ENCODE data around the gene TRAPPC14.
"Not testable (repeated sequence)": the region's sequence is repeated elsewhere in the genome, so short reads cannot be mapped to it uniquely, and the experiment has no call there.

Gene TRAPPC14

DNA sequence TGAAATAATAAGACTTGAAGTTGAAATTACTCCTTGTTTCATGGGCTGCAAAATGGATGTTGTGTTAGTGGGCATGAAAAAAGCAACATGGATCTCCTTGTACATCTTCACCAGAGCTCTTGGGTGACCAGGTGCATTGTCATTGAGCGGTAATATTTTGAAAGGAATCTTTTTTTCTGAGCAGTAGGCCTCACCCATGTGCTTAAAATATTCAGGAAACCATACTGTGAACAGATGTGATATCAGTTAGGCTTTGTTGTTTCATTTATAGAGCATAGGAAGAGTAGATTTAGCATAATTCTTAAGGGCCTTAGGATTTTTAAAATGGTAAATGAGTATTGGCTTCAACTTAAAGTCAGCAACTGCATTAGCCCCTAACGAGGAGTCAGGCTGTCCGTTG, 34.4 kb upstream of the TRAPPC14 start:
- no peak overlapping the region for H3K27ac ChIP-seq
- POLR2A ChIA-PET (ENCODE audit: low non-redundant PET): no interaction called here
- no peak for DNase-seq (ENCODE audit: low spot score)
- TF ChIP-seq, protein P1, sequence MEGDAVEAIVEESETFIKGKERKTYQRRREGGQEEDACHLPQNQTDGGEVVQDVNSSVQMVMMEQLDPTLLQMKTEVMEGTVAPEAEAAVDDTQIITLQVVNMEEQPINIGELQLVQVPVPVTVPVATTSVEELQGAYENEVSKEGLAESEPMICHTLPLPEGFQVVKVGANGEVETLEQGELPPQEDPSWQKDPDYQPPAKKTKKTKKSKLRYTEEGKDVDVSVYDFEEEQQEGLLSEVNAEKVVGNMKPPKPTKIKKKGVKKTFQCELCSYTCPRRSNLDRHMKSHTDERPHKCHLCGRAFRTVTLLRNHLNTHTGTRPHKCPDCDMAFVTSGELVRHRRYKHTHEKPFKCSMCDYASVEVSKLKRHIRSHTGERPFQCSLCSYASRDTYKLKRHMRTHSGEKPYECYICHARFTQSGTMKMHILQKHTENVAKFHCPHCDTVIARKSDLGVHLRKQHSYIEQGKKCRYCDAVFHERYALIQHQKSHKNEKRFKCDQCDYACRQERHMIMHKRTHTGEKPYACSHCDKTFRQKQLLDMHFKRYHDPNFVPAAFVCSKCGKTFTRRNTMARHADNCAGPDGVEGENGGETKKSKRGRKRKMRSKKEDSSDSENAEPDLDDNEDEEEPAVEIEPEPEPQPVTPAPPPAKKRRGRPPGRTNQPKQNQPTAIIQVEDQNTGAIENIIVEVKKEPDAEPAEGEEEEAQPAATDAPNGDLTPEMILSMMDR (conservative IDR thresholded peaks at IDR 0.05; ENCODE audit: low read depth): no peak
- CTCF ChIA-PET: no interaction called here

DNA sequence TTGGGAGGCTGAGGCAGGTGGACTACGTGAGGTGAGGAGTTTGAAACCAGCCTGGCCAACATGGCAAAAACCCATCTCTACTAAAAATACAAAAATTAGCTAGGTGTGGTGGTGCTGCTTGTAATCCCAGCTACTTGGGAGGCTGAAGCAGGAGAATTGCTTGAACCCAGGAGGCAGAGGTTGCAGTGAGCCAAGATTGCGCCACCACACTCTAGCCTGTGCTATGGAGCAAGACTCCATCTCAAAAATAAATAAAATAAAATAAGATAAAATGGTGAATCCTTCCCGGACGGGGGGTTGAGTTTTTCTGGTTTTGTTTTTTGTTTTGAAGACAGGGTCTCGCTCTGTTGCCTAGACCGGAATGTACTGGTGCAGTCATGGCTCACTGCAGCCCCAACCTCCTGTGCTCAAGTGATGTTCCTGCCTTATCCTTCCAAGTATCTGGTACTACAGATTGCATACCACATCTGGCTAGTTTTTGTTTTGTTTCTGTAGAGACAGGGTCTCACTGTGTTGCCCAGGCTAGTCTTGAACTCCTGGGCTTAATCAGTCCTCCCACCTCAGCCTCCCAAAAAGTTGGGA, 33.8 kb upstream of the TRAPPC14 start:
- CTCF ChIA-PET; DNase-seq (ENCODE audit: low spot score); POLR2A ChIA-PET (ENCODE audit: low non-redundant PET); H3K27ac ChIP-seq: not testable (repeated sequence)

DNA sequence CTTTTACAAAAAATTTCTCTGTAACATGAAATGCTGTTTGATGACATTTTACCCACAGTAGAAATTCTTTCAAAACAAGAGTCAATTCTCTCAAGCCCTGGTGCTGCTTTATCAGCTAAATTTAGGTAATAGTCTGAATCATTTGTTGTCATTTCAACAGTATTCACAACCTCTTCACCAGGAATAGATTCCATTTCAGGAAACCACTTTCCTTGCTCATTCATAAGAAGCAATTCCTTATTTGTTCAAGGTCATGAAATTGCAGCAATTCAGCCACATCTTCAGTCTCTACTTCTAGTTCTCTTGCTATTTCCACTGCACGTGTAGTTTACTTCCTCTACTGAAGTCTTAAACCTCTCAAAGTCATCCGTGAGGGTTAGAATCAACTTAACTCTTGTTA, 33.3 kb upstream of the TRAPPC14 start:
- ChIA-PET CTCF (no interaction called here), POLR2A (ENCODE audit: low non-redundant PET) (no interaction called here)
- TF ChIP-seq, protein P1 (conservative IDR thresholded peaks at IDR 0.05; ENCODE audit: low read depth): no peak
- no peak overlapping the region for H3K27ac ChIP-seq
- no peak for DNase-seq (ENCODE audit: low spot score)

DNA sequence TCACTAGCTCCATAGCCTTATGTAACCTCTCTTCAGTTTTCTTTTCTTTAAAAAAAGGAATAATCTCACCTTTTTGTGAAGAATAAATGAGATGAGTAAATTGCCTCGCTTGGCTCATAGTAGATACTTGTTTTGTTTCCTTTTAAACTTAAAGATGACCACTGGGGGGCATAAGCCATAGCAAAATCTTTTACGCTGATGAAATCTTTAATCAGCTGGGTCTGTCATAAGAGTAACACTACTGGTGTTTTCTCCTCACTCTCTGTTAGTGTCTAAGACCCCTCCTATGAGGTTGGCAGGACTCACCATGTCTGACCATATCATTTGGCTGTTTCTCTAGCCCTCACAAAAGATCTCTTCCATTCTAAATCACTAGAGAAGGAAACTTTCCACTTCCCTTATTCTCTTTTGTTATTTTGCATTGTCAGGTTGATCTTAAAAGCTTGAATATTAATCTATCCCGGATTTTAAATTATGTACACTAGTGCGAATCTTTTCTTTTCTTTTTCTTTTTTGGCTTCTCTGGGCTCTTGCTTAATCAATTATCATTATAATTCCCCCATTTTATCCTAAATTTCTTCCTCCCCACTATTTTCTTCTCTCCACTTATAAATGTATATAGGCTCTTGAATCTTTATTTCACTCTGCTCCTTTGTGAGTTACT, 31.7 kb upstream of the TRAPPC14 start:
- TF ChIP-seq, protein P1 (conservative IDR thresholded peaks at IDR 0.05; ENCODE audit: low read depth): peak; percentile 59
- CTCF ChIA-PET: interaction anchor here (0.8 kb wide), 1 partner anchor 15 kb away, joined by 3 read pairs; no protein-coding TSS in a partner anchor
- no peak for DNase-seq (ENCODE audit: low spot score)
- H3K27ac ChIP-seq: no peak overlapping the region
- POLR2A ChIA-PET (ENCODE audit: low non-redundant PET): no interaction called here

DNA sequence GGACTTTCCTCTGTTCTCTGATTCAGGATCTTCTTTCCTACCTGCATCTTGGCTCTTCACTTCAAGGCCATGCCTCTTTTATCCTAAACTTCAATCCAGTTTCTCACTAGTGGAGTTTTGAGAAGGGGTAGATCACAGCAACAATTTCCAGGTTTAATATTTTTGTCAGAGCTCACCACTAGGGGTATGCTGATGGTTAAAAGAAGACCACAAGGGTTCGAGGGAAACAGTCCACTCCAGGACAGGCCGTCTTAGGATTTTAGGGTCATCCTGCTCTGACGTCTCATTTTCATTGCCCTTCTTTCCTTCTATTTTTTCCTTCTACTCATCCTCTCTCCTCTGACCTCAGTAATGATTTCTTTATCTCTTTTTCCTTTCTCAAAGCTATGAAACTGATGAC, 30.5 kb upstream of the TRAPPC14 start:
- ChIA-PET POLR2A (ENCODE audit: low non-redundant PET) (no interaction called here), CTCF (interaction anchor here (0.8 kb wide), 1 partner anchor 16 kb away, joined by 3 read pairs; no protein-coding TSS in a partner anchor)
- DNase-seq (ENCODE audit: low spot score): no peak
- no peak overlapping the region for H3K27ac ChIP-seq
- TF ChIP-seq, protein P1 (conservative IDR thresholded peaks at IDR 0.05; ENCODE audit: low read depth): no peak

DNA sequence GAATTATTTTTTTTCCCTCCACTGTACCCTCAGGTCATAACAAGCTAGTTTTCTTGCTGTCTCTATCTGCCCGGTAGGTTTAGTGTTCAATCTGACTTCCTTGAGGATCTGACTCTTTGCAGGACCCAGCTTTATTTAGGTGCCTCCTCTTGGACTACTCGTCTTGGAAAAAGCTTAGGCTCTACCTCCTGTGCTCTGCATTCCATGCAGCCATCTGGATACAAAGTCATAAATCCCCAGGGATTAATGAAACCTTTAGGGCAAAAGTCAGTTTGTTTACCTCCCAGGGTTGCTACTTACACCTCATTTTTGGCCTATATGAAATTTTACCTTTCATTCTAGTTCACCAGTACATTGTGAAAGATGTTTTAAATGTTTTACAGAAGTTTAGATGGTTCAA, 27.2 kb upstream of the TRAPPC14 start:
- TF ChIP-seq, protein P1 (conservative IDR thresholded peaks at IDR 0.05; ENCODE audit: low read depth): no peak
- ChIA-PET CTCF (interaction anchor here (0.6 kb wide), 2 partner anchors 47 to 222 kb away, joined by 3 to 5 read pairs; no protein-coding TSS in a partner anchor), POLR2A (ENCODE audit: low non-redundant PET) (no interaction called here)
- H3K27ac ChIP-seq: no peak overlapping the region
- no peak for DNase-seq (ENCODE audit: low spot score)

DNA sequence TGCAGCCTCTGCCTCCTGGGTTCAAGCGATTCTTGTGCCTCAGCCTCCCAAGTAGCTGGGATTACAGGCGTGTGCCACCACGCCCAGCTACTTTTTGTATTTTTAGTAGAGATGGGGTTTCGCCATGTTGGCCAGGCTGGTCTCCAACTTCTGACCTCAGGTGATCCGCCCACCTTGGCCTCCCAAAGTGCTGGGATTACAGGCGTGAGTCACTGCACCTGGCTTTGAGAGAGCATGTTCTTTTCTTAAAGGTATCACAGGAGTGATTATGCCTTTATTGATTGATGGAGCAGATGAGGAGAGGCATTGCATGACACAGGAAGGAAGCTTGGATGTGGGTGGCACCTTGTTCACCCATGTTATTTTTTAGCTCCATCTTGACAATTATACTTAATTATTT, 24.6 kb upstream of the TRAPPC14 start:
- DNase-seq (ENCODE audit: low spot score); POLR2A ChIA-PET (ENCODE audit: low non-redundant PET); CTCF ChIA-PET; H3K27ac ChIP-seq: not testable (repeated sequence)

DNA sequence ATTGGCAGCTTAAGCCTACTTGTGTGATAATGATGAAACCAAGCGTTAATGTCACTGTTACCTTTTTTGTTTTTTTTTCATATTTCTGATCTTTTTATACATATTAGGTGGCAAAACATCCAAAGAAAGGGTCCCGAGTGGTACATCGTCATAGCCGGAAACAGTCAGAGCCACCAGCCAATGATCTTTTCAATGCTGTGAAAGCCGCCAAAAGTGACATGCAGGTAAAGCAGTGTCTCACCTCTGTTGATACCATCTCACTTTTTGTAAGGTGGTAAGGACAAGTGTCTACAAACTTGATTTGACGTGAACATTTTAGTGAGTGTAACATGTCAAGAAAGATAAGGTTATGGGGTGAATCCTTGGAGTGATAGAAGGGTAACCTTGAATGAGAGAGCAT, 24.1 kb upstream of the TRAPPC14 start:
- POLR2A ChIA-PET (ENCODE audit: low non-redundant PET); H3K27ac ChIP-seq; DNase-seq (ENCODE audit: low spot score); CTCF ChIA-PET: not testable (repeated sequence)

DNA sequence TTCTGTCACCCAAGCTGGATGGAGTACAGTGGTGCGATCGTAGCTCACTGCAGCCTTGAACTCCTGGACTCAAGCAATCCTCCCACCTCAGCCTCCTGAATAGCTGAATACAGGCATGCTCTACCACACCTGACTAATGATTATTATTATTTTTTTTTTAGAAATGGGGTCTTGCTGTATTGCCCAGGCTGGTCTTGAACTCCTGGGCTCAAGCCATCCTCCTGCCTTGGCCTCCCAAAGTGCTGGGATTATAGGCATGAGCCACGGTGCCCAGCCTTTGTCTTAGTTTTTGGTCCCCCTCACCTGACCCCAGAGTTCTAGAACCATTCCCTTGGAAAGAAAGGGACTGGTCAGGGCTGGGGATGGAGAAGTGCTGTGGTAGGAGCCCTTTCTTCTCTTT, 21.6 kb upstream of the TRAPPC14 start:
- POLR2A ChIA-PET (ENCODE audit: low non-redundant PET); H3K27ac ChIP-seq; DNase-seq (ENCODE audit: low spot score): not testable (repeated sequence)
- CTCF ChIA-PET: interaction anchor here (0.7 kb wide), 1 partner anchor 37 kb away, joined by 3 read pairs; no protein-coding TSS in a partner anchor
